MM.1S (cell line): ENCODE data around the gene SAMD13.

Source experiments
- EZH2 ChIP-seq: fragments of 300-600 bp; sonication (generic); optimal IDR thresholded peaks from 2 replicates; pipeline ENCODE3; 2017; ENCODE audit warnings: low read depth, mild to moderate bottlenecking, antibody characterized with exemption, low read length, mixed read lengths
- EZH2phosphoT487 ChIP-seq: fragments of 300-600 bp; sonication (generic); IDR thresholded peaks from 2 replicates; pipeline ENCODE4 v1.6.1; 2018; ENCODE audit warnings: antibody characterized with exemption, low read length
- TF ChIP-seq, protein P1 (sequence below): fragments of 300-600 bp; sonication (generic); IDR thresholded peaks from 2 replicates; pipeline ENCODE4 v1.5.1; 2016; ENCODE audit warnings: antibody characterized with exemption, low read length, mixed read lengths

DNA sequence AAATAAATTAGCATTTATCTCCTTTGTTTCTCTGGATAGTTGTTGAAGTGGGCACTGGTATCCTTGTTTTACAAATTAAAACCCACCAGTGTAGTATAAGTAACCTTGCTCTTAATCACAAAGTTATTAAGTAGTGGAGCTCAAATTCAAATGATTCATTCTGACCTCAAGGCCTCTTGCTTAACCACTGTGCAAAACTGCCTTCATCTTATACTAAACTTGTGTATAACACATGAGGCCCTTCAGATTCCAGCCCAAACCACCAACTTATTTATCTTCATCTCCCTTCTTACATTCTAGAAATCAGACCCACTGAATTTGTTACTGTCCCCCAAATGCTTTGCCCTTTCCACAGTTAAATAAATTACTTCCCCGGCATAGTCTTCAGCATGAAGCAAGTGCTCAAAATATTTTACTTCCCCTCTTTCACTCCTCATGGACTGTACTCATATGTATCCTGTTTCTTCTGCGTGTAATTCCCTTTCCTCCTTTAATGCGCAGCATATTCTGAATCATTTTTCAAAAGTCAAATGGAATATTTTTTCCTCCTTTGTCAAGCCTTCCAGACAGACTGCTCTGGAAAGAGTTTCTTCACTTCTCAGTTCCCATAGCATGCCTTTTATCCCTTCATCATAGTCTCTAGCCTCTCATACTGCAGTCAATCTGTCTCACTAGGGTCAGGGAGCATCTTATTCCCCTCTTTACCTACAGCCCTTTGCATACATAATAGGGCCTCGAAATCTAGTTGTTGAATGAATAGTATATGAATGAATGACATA, 77.8 kb downstream of the SAMD13 start:
- TF ChIP-seq, protein P1, sequence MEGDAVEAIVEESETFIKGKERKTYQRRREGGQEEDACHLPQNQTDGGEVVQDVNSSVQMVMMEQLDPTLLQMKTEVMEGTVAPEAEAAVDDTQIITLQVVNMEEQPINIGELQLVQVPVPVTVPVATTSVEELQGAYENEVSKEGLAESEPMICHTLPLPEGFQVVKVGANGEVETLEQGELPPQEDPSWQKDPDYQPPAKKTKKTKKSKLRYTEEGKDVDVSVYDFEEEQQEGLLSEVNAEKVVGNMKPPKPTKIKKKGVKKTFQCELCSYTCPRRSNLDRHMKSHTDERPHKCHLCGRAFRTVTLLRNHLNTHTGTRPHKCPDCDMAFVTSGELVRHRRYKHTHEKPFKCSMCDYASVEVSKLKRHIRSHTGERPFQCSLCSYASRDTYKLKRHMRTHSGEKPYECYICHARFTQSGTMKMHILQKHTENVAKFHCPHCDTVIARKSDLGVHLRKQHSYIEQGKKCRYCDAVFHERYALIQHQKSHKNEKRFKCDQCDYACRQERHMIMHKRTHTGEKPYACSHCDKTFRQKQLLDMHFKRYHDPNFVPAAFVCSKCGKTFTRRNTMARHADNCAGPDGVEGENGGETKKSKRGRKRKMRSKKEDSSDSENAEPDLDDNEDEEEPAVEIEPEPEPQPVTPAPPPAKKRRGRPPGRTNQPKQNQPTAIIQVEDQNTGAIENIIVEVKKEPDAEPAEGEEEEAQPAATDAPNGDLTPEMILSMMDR: no peak
- TF ChIP-seq EZH2phosphoT487 (no peak), EZH2 (no peak)
